ENCODE data around the gene SMARCAL1. TPM values are rescaled to one million over a fixed set of nuclear protein-coding genes. Genes with fewer than 3 reads are reported as not detected.

The SMARCAL1 gene
- total and polyA plus RNA-seq, 2 of the 13 experiments (the other 11 are each of a cell fraction or from before 2014, with no cell fraction given): 12.7 to 21.3 TPM

DNA sequence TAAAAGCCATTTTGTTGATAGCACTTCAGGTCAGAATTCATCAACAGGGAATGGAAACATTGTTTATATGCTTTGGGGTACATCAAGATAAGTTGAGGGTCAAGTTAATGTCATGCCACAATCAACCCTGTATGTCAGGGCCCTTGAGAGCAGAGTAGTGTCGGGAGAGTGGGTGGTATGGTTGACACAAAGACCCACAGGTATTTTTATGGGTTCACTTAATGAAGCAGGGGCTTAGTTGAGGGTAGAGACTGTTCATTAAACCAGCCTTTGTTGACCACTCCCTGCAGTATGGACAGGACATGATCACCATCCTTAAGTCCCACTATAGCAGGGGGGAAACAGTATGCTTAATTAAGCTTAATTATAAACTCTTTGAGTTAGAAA is 92.1 kb downstream of the SMARCAL1 start:
- peaks cover 0 to under 1% of the 10 kb centered on the region in 2 experiments; a peak in 1 of 5 replicates for H3K27me3 ChIP-seq (ENCODE audit: control insufficient read depth in 1 of 2, insufficient read depth in 2 of 2, low read length in 2 of 2)
- POLR2A ChIA-PET: interaction anchor here (1.0 to 1.5 kb wide), 3 partner anchors 18 to 68 kb away, joined by 3 read pairs; no protein-coding TSS in a partner anchor
- 100% methylated on average over 1 of the region's 1 CpG for WGBS (ENCODE audit: low lambda C conversion rate)
- H3K9ac ChIP-seq (ENCODE audit: insufficient read depth, low read depth, low read length): no peak overlapping the region
- no peak for TF ChIP-seq SRF (IDR thresholded peaks at IDR 0.05; ENCODE audit: low read depth, low read length)
- peak; percentile 60 for TF ChIP-seq AGO2 (optimal IDR thresholded peaks at IDR 0.05; ENCODE audit: low read depth, low read length)
- no peak for TF ChIP-seq DR1 (CRISPR knock-in tag; IDR thresholded peaks at IDR 0.05)
- TF ChIP-seq, protein P1, sequence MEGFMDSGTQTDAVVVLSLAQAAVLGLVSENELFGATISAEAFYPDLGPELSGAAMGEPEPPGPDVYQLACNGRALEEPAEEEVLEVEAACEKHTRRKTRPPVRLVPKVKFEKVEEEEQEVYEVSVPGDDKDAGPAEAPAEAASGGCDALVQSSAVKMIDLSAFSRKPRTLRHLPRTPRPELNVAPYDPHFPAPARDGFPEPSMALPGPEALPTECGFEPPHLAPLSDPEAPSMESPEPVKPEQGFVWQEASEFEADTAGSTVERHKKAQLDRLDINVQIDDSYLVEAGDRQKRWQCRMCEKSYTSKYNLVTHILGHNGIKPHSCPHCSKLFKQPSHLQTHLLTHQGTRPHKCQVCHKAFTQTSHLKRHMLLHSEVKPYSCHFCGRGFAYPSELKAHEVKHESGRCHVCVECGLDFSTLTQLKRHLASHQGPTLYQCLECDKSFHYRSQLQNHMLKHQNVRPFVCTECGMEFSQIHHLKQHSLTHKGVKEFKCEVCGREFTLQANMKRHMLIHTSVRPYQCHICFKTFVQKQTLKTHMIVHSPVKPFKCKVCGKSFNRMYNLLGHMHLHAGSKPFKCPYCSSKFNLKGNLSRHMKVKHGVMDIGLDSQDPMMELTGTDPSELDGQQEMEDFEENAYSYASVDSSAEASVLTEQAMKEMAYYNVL (CRISPR knock-in tag; IDR thresholded peaks at IDR 0.05; ENCODE audit: borderline replicate concordance): no peak
- peak in 1 of 2 experiments; percentile 63; a peak in 3 of 4 replicates for TF ChIP-seq POLR2A (IDR thresholded peaks at IDR 0.05; ENCODE audit: insufficient read depth in 1 of 2, low read depth in 2 of 2, low read length in 2 of 2)
- no peak for TF ChIP-seq KDM5B (CRISPR knock-in tag; IDR thresholded peaks at IDR 0.05; ENCODE audit: borderline replicate concordance)
- TF ChIP-seq FOSL2 (CRISPR knock-in tag; IDR thresholded peaks at IDR 0.05): no peak
- TF ChIP-seq SSRP1 (CRISPR knock-in tag; IDR thresholded peaks at IDR 0.05): peak; percentile 98
- no peak for TF ChIP-seq TGIF2 (CRISPR knock-in tag; IDR thresholded peaks at IDR 0.05)
- TF ChIP-seq NCOA5 (CRISPR knock-in tag; IDR thresholded peaks at IDR 0.05): no peak
- TF ChIP-seq NONO (IDR thresholded peaks at IDR 0.05): no peak
- TF ChIP-seq NONO (CRISPR knock-in tag; conservative IDR thresholded peaks at IDR 0.05): no peak
- TF ChIP-seq, protein P2, sequence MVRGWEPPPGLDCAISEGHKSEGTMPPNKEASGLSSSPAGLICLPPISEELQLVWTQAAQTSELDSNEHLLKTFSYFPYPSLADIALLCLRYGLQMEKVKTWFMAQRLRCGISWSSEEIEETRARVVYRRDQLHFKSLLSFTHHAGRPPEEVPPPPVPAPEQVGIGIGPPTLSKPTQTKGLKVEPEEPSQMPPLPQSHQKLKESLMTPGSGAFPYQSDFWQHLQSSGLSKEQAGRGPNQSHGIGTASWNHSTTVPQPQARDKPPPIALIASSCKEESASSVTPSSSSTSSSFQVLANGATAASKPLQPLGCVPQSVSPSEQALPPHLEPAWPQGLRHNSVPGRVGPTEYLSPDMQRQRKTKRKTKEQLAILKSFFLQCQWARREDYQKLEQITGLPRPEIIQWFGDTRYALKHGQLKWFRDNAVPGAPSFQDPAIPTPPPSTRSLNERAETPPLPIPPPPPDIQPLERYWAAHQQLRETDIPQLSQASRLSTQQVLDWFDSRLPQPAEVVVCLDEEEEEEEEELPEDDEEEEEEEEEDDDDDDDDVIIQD (CRISPR knock-in tag; IDR thresholded peaks at IDR 0.05; ENCODE audit: low read depth): no peak
- no peak for TF ChIP-seq BRD4 (CRISPR knock-in tag; IDR thresholded peaks at IDR 0.05)
- TF ChIP-seq SMAD1 (CRISPR knock-in tag; IDR thresholded peaks at IDR 0.05; ENCODE audit: borderline replicate concordance, low read depth): no peak
- TF ChIP-seq POLR2AphosphoS5 (IDR thresholded peaks at IDR 0.05; ENCODE audit: low read depth, low read length): peak; percentile 36
- TF ChIP-seq ZSCAN9 (CRISPR knock-in tag; IDR thresholded peaks at IDR 0.05; ENCODE audit: borderline replicate concordance): no peak
- TF ChIP-seq HNRNPK (IDR thresholded peaks at IDR 0.05; ENCODE audit: low read depth, low read length, poor library complexity, severe bottlenecking): peak; percentile 54
- peak; percentile 64 for TF ChIP-seq RBM22 (optimal IDR thresholded peaks at IDR 0.05; ENCODE audit: low read length)
- TF ChIP-seq TSC22D2 (CRISPR knock-in tag; IDR thresholded peaks at IDR 0.05; ENCODE audit: borderline replicate concordance): no peak
- no peak for TF ChIP-seq SATB2 (CRISPR knock-in tag; IDR thresholded peaks at IDR 0.05)
- peak; percentile 52 for TF ChIP-seq POLR2G (IDR thresholded peaks at IDR 0.05; ENCODE audit: low read depth, low read length)
- TF ChIP-seq RBFOX2 (IDR thresholded peaks at IDR 0.05; ENCODE audit: low read depth, low read length): peak; percentile 51; the same call in 1 of the 2 replicates
- peaks cover 28% of the 10 kb centered on the region for H3K79me2 ChIP-seq (ENCODE audit: insufficient read depth, low read length)
- intact Hi-C loops (cut with micrococcal nuclease; ENCODE audit: unreplicated experiment) (loop anchor here (5.0 kb wide), 1 partner anchor 392 kb away; no protein-coding TSS in a partner anchor), in situ Hi-C loops (cut with HindIII; ENCODE audit: extremely low pct_ligation_motif_present, low pct_unique_long_range_greater_than_20kb) (loop anchor here (25.0 kb wide), 2 partner anchors 833 to 1008 kb away; no protein-coding TSS in a partner anchor)
- FAIRE-seq (no peak), ATAC-seq (no peak), DNase-seq (ENCODE audit: low spot score) (no peak)
- H4K20me1 ChIP-seq (ENCODE audit: insufficient read depth, low read length): peaks cover 56% of the 10 kb centered on the region
- no peaks in the 10 kb centered on the region for H3K9me3 ChIP-seq (ENCODE audit: low read length)
- H3K36me3 ChIP-seq (replicated peaks in 1 of 2; ENCODE audit: control insufficient read depth in 1 of 2, insufficient read depth in 2 of 2, low read length in 2 of 2): peaks cover 8 to 59% of the 10 kb centered on the region in 2 experiments
- no peak overlapping the region for H3K4me2 ChIP-seq (ENCODE audit: low read depth, low read length)
- CTCF ChIA-PET (ENCODE audit: low intra/inter-chr PET ratio, low total read pairs): no interaction called here
- H3K4me3 ChIP-seq (replicated peaks in 1 of 3; ENCODE audit: insufficient read depth in 1 of 3, low read depth in 2 of 3, low read length in 3 of 3): no peak overlapping the region
- H3K27ac ChIP-seq (ENCODE audit: extremely low read length, insufficient read depth, low read length): no peak overlapping the region
- BruUV-seq (replicated peaks): no TSS peak
- H3K4me1 ChIP-seq (ENCODE audit: insufficient read depth, low read length): peaks cover 44% of the 10 kb centered on the region
- no peak overlapping the region for H2AFZ ChIP-seq (ENCODE audit: low read length)
